HCT116 (cell line): Measurements from ENCODE around the gene ZNF93. TPM values are rescaled to one million over a fixed set of nuclear protein-coding genes. Genes with fewer than 3 reads are reported as not detected.

Experiments used
- ATAC-seq: fragments of 200-7000 bp; cut with Tn5 transposase; 2 replicates; pipeline ENCODE4 v1.9.1; 2020; ENCODE audit warnings: mild to moderate bottlenecking, moderate library complexity
- BruUV-seq: library from RNA; stranded (reverse); fragments of 400-500 nt; replicated peaks from 2 replicates; lab custom pipeline; 2021; lab: Mats Ljungman, UMichigan
- CTCF ChIA-PET: fragments of 300-600 bp; sonication (Branson Sonifier 250); formaldehyde crosslinking; loops from one replicate; lab custom pipeline; 2021; ENCODE audit warnings: antibody characterized with exemption; lab: Charles Lee
- POLR2A ChIA-PET: fragments of 300-600, 350-600 bp; sonication (Branson Sonifier 250); formaldehyde crosslinking; loops from one replicate; lab custom pipeline; 2021; ENCODE audit warnings: antibody characterized with exemption; lab: Charles Lee
- RAD21 ChIA-PET, 2 experiments: fragments of 300-600 bp; sonication (Branson Sonifier 250); formaldehyde crosslinking; loops; one replicate each; lab custom pipeline; 2023; ENCODE audit warnings: low total read pairs in 2 of 2; ENCODE audit not compliant: uncharacterized antibody in 2 of 2, unreplicated experiment in 2 of 2, low non-redundant PET in 1 of 2; lab: Charles Lee
- DNase-seq: peaks from one replicate; pipeline ENCODE4 v3.0.0-alpha.2; 2010; ENCODE audit warnings: low read depth, low spot score
- H2AFZ ChIP-seq: fragments of 200-600 bp; shearing (Covaris generic), sonication (generic); 2 replicates; pipeline ENCODE4 v1.6.1; 2017; ENCODE audit warnings: low read depth, mixed run types, mixed read lengths, antibody characterized with exemption, low read length; ENCODE audit not compliant: poor library complexity, severe bottlenecking
- H3K27ac ChIP-seq: 2 replicates; pipeline ENCODE4 v1.5.1; 2012; ENCODE audit warnings: low read depth, low read length
- H3K27me3 ChIP-seq: fragments of 200-600 bp; sonication (generic); 2 replicates; pipeline ENCODE4 v1.6.1; 2016; ENCODE audit warnings: mixed run types, low read length, mixed read lengths; ENCODE audit not compliant: insufficient read depth
- H3K36me3 ChIP-seq, 2 experiments: fragments of 200-500 bp in 1 of 2; fragments of 200-600 bp in 1 of 2; sonication (Bioruptor generic) in 1 of 2; sonication (generic) in 1 of 2; 2 replicates each; pipeline versions ENCODE4 v1.5.1 to v1.6.1; 2014 to 2016; ENCODE audit warnings: low read length in 2 of 2, inconsistent platforms in 1 of 2, mixed read lengths in 1 of 2, mixed run types in 1 of 2; ENCODE audit not compliant: insufficient read depth in 2 of 2, control insufficient read depth in 1 of 2
- H3K4me1 ChIP-seq, 2 experiments: fragments of 200-600 bp in 1 of 2; sonication (generic) in 1 of 2; 2 replicates each; pipeline versions ENCODE4 v1.5.1 to v1.6.1; 2012 to 2017; ENCODE audit warnings: low read length in 2 of 2, inconsistent platforms in 1 of 2, mild to moderate bottlenecking in 1 of 2, mixed read lengths in 1 of 2, mixed run types in 1 of 2, moderate library complexity in 1 of 2; ENCODE audit not compliant: insufficient read depth in 2 of 2, control insufficient read depth in 1 of 2
- H3K4me2 ChIP-seq: fragments of 200-600 bp; sonication (generic); 2 replicates; pipeline ENCODE4 v1.6.1; 2017; ENCODE audit warnings: mixed run types, low read length, mixed read lengths
- H3K4me3 ChIP-seq, 2 experiments: fragments of 200-600 bp in 1 of 2; sonication (generic) in 1 of 2; replicated peaks in 1 of 2; 2 replicates each; pipeline ENCODE4 v1.5.1; 2011 to 2016; ENCODE audit warnings: low read length in 2 of 2, control low read depth in 1 of 2, low read depth in 1 of 2, mild to moderate bottlenecking in 1 of 2, mixed read lengths in 1 of 2, mixed run types in 1 of 2
- H3K79me2 ChIP-seq: fragments of 200-600 bp; sonication (generic); 2 replicates; pipeline ENCODE4 v1.6.1; 2017; ENCODE audit warnings: mild to moderate bottlenecking, mixed run types, low read length, moderate library complexity, mixed read lengths; ENCODE audit not compliant: insufficient read depth
- H3K9ac ChIP-seq: fragments of 200-600 bp; sonication (generic); 2 replicates; pipeline ENCODE4 v1.6.1; 2016; ENCODE audit warnings: low read length, mixed read lengths
- H3K9me2 ChIP-seq: fragments of 200-600 bp; sonication (generic), shearing (Covaris generic); 2 replicates; pipeline ENCODE4 v1.6.1; 2017; ENCODE audit warnings: mixed run types, mild to moderate bottlenecking, moderate library complexity; ENCODE audit not compliant: insufficient read depth
- H3K9me3 ChIP-seq, 2 experiments: fragments of 200-500 bp in 1 of 2; fragments of 200-600 bp in 1 of 2; sonication (Bioruptor generic) in 1 of 2; sonication (generic) in 1 of 2; 2 replicates each; pipeline ENCODE4 v1.6.1; 2014 to 2017; ENCODE audit warnings: low read length in 2 of 2, mixed read lengths in 2 of 2, inconsistent platforms in 1 of 2, low read depth in 1 of 2, mild to moderate bottlenecking in 1 of 2, mixed run types in 1 of 2, moderate library complexity in 1 of 2; ENCODE audit not compliant: control insufficient read depth in 1 of 2, insufficient read depth in 1 of 2
- H4K20me1 ChIP-seq: fragments of 200-600 bp; sonication (generic), shearing (Covaris generic); 2 replicates; pipeline ENCODE4 v1.6.1; 2017; ENCODE audit warnings: mixed run types, mild to moderate bottlenecking, moderate library complexity; ENCODE audit not compliant: insufficient read depth
- ATF3 ChIP-seq: IDR thresholded peaks from 2 replicates; pipeline ENCODE4 v1.6.1; 2012
- CBX3 ChIP-seq: IDR thresholded peaks from 2 replicates; pipeline ENCODE4 v1.6.1; 2012; ENCODE audit warnings: low read depth
- CEBPB ChIP-seq: IDR thresholded peaks from 2 replicates; pipeline ENCODE4 v1.6.1; 2012; ENCODE audit warnings: low read depth
- ELF1 ChIP-seq: IDR thresholded peaks from 2 replicates; pipeline ENCODE4 v1.6.1; 2012; ENCODE audit warnings: low read depth, borderline replicate concordance
- EZH2 ChIP-seq: fragments of 200-600 bp; sonication (generic); IDR thresholded peaks from 2 replicates; pipeline ENCODE4 v1.6.1; 2017; ENCODE audit warnings: antibody characterized with exemption, mixed run types
- EZH2phosphoT487 ChIP-seq: fragments of 200-600 bp; IDR thresholded peaks from 2 replicates; pipeline ENCODE4 v1.6.1; 2018; ENCODE audit warnings: antibody characterized with exemption, borderline replicate concordance
- JUND ChIP-seq: IDR thresholded peaks from 2 replicates; pipeline ENCODE4 v1.6.1; 2012
- MAX ChIP-seq: IDR thresholded peaks from 2 replicates; pipeline ENCODE4 v1.6.1; 2012
- RAD21 ChIP-seq: IDR thresholded peaks from 2 replicates; pipeline ENCODE4 v1.6.1; 2012; ENCODE audit warnings: low read depth, mild to moderate bottlenecking
- REST ChIP-seq: IDR thresholded peaks from 2 replicates; pipeline ENCODE4 v1.6.1; 2012; ENCODE audit warnings: low read depth
- SP1 ChIP-seq: IDR thresholded peaks from 2 replicates; pipeline ENCODE4 v1.6.1; 2012; ENCODE audit warnings: low read depth
- SRF ChIP-seq: IDR thresholded peaks from 2 replicates; pipeline ENCODE4 v1.6.1; 2012; ENCODE audit warnings: low read depth
- ZFX ChIP-seq: fragments of 450-650 bp; IDR thresholded peaks from 2 replicates; pipeline ENCODE4 v1.6.1; 2017
- ZNF274 ChIP-seq: fragments of 200-500 bp; sonication (Bioruptor generic); IDR thresholded peaks from 2 replicates; pipeline ENCODE4 v1.6.1; 2014; ENCODE audit warnings: mild to moderate bottlenecking, low read depth, low read length, inconsistent platforms
- intact Hi-C: fragments of 100-400 bp; cut with micrococcal nuclease; formaldehyde crosslinking; loops from 2 replicates; pipeline ENCODE4 v1.10.0; 2022
- total RNA-seq: library from RNA; stranded (reverse); gene quantifications from one replicate; pipeline ENCODE4 v1.2.1, GENCODE V29; 2021; ENCODE audit not compliant: unreplicated experiment
- TF ChIP-seq, protein P1 (sequence below): IDR thresholded peaks from 2 replicates; pipeline ENCODE4 v1.6.1; 2011; ENCODE audit warnings: mild to moderate bottlenecking, low read length, moderate library complexity; ENCODE audit not compliant: insufficient replicate concordance; ENCODE audit errors: extremely low read depth

Gene ZNF93
- total RNA-seq, 1 experiment from 2014 or later: not detected

DNA sequence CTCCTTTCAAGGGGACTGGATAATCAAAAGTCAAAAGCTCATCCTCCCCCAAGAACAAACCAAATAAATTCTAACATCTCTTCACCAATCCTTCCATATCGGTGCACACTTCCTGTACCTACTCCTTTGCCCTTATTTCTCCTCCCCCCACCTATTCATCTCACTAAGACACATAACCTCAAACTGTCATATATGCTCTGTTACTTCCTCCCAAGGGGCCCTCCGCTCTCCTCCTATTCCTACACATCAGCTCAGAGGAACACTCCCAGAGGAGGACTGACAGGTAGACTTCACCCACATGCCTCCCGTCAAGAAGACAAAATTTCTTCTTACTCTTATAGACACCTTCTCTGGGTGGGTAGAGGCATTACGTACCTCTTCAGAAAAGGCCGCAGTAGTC, 48.1 kb downstream of the ZNF93 start:
- Histone ChIP-seq H3K4me3 (no peak overlapping the region), H3K27ac (no peak overlapping the region), H3K9ac (no peak overlapping the region), H3K4me2 (no peak overlapping the region), H3K27me3 (no peaks in the 10 kb centered on the region), H4K20me1 (no peaks in the 10 kb centered on the region), H3K36me3 (no peaks in the 10 kb centered on the region), H3K9me3 (peaks cover 6 to 20% of the 10 kb centered on the region in 2 experiments; a peak in 2 of 4 replicates), H3K9me2 (no peaks in the 10 kb centered on the region), H2AFZ (no peak overlapping the region), H3K4me1 (no peaks in the 10 kb centered on the region), H3K79me2 (no peaks in the 10 kb centered on the region)
- ChIA-PET CTCF (no interaction called here), RAD21 (no interaction called here), POLR2A (no interaction called here)
- no TSS peak for BruUV-seq
- ATAC-seq: no peak
- TF ChIP-seq ATF3: no peak
- TF ChIP-seq, protein P1, sequence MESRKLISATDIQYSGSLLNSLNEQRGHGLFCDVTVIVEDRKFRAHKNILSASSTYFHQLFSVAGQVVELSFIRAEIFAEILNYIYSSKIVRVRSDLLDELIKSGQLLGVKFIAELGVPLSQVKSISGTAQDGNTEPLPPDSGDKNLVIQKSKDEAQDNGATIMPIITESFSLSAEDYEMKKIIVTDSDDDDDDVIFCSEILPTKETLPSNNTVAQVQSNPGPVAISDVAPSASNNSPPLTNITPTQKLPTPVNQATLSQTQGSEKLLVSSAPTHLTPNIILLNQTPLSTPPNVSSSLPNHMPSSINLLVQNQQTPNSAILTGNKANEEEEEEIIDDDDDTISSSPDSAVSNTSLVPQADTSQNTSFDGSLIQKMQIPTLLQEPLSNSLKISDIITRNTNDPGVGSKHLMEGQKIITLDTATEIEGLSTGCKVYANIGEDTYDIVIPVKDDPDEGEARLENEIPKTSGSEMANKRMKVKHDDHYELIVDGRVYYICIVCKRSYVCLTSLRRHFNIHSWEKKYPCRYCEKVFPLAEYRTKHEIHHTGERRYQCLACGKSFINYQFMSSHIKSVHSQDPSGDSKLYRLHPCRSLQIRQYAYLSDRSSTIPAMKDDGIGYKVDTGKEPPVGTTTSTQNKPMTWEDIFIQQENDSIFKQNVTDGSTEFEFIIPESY: no peak
- no peak for TF ChIP-seq ZNF274
- no peak for TF ChIP-seq CBX3
- no peak for TF ChIP-seq ELF1
- TF ChIP-seq EZH2: no peak
- TF ChIP-seq MAX: no peak
- no peak for DNase-seq
- intact Hi-C loops: no loop called here

DNA sequence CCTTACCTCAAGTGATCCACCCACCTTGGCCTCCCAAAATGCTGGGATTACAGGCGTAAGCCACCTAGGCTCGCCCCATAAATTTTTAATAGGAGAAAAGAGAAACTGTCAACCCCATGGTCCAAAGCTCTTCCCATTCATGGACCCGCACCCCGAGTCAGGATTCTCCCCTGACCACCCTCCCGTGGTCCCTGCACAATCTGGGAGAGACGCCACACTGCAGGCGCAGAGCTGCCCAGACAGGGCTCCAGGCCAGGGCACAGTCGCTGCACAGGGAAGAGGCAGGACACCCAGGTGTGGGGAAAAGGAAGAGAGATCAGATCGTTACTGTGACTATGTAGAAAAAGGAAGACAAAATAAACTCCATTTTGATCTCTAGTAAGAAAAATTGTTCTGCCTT, 54.5 kb downstream of the ZNF93 start:
- intact Hi-C loops: no loop called here
- TF ChIP-seq ZFX (no peak), REST (no peak), MAX (no peak), JUND (no peak), ATF3 (no peak), SRF (no peak), CEBPB (no peak), RAD21 (no peak), ZNF274 (no peak), SP1 (no peak), EZH2phosphoT487 (no peak)

More for the DNA sequence above, 54.5 kb downstream of the ZNF93 start:
- Histone ChIP-seq H3K9me2 (no peaks in the 10 kb centered on the region), H4K20me1 (no peaks in the 10 kb centered on the region), H3K79me2 (no peaks in the 10 kb centered on the region), H2AFZ (no peak overlapping the region), H3K9me3 (peaks cover 0 to 14% of the 10 kb centered on the region in 2 experiments; a peak in 1 of 4 replicates), H3K4me2 (no peak overlapping the region), H3K27ac (no peak overlapping the region), H3K4me3 (no peak overlapping the region), H3K36me3 (no peaks in the 10 kb centered on the region), H3K4me1 (no peaks in the 10 kb centered on the region), H3K9ac (no peak overlapping the region), H3K27me3 (no peaks in the 10 kb centered on the region)
- DNase-seq (no peak), ATAC-seq (no peak)
- POLR2A ChIA-PET: no interaction called here
- CTCF ChIA-PET: no interaction called here
- BruUV-seq: no TSS peak
- RAD21 ChIA-PET: no interaction called here
